H1 (cell line): Measurements from ENCODE around the gene CACNG1. TPM values are rescaled to one million over a fixed set of nuclear protein-coding genes. Genes with fewer than 3 reads are reported as not detected.

Experiments used
- CTCF ChIA-PET: fragments of 300-600 bp; sonication (Branson Sonifier 250); formaldehyde crosslinking; loops from one replicate; lab custom pipeline; 2021; ENCODE audit not compliant: partially characterized antibody; lab: Charles Lee
- POLR2A ChIA-PET: fragments of 300-600 bp; sonication (Branson Sonifier 250); formaldehyde crosslinking; loops from one replicate; lab custom pipeline; 2021; ENCODE audit warnings: inconsistent platforms; ENCODE audit not compliant: partially characterized antibody; lab: Charles Lee
- DNase-seq, 2 experiments: peaks; one replicate each; pipeline versions ENCODE4 v3.0.0 to v3.0.0-alpha.2; 2010 to 2022; ENCODE audit warnings: low spot score in 2 of 2, low read depth in 1 of 2, mixed read lengths in 1 of 2
- FAIRE-seq: peaks from 2 replicates; lab custom pipeline; 2011; peaks lifted over from hg19 to GRCh38; lab: Jason Lieb, UNC
- H2AFZ ChIP-seq: 2 replicates; pipeline ENCODE4 v1.8.1; 2012; ENCODE audit warnings: low read length, inconsistent platforms
- H2AK5ac ChIP-seq: 2 replicates; pipeline ENCODE4 v1.6.1; 2013; ENCODE audit warnings: low read depth, low read length
- H2BK120ac ChIP-seq: replicated peaks from 2 replicates; pipeline ENCODE3; 2013; ENCODE audit warnings: low read depth, low read length, inconsistent platforms
- H2BK12ac ChIP-seq: 2 replicates; pipeline ENCODE4 v1.6.1; 2013; ENCODE audit warnings: low read depth, low read length
- H2BK15ac ChIP-seq: 2 replicates; pipeline ENCODE4 v1.6.1; 2013; ENCODE audit warnings: low read length
- H2BK20ac ChIP-seq: 2 replicates; pipeline ENCODE4 v1.6.1; 2013; ENCODE audit warnings: low read length
- H2BK5ac ChIP-seq: 2 replicates; pipeline ENCODE4 v1.6.1; 2013; ENCODE audit warnings: low read depth, low read length
- H3K14ac ChIP-seq: 2 replicates; pipeline ENCODE4 v1.6.1; 2013; ENCODE audit warnings: inconsistent platforms; ENCODE audit not compliant: insufficient read length
- H3K18ac ChIP-seq: 2 replicates; pipeline ENCODE4 v1.6.1; 2013; ENCODE audit warnings: low read length; ENCODE audit errors: extremely low read depth
- H3K23ac ChIP-seq: 2 replicates; pipeline ENCODE4 v1.6.1; 2013; ENCODE audit warnings: inconsistent platforms; ENCODE audit not compliant: insufficient read length
- H3K23me2 ChIP-seq: 2 replicates; pipeline ENCODE4 v1.6.1; 2013; ENCODE audit warnings: low read depth, low read length
- H3K27ac ChIP-seq: 2 replicates; pipeline ENCODE4 v1.6.1; 2011; ENCODE audit warnings: low read depth, low read length, inconsistent platforms
- H3K27me3 ChIP-seq, 4 experiments: replicated peaks in 1 of 4; 1 replicate in 1 of 4; 2 replicates in 3 of 4; pipeline versions ENCODE4 v1.6.1 to v1.8.1; 2011 to 2013; ENCODE audit warnings: low read length in 3 of 4, mild to moderate bottlenecking in 3 of 4, inconsistent platforms in 2 of 4, mixed read lengths in 2 of 4, moderate library complexity in 1 of 4; ENCODE audit not compliant: control insufficient read depth in 3 of 4, insufficient read depth in 3 of 4; ENCODE audit errors: extremely low read depth in 1 of 4
- H3K36me3 ChIP-seq, 4 experiments: 2 replicates each; pipeline versions ENCODE4 v1.6.1 to v1.8.1; 2011 to 2013; ENCODE audit warnings: mild to moderate bottlenecking in 4 of 4, low read length in 3 of 4, moderate library complexity in 2 of 4, control low read depth in 1 of 4, inconsistent platforms in 1 of 4; ENCODE audit not compliant: insufficient read depth in 4 of 4, control insufficient read depth in 2 of 4
- H3K4ac ChIP-seq: replicated peaks from 2 replicates; pipeline ENCODE3; 2013; ENCODE audit warnings: low read length, low read depth, mixed read lengths, inconsistent platforms; ENCODE audit not compliant: insufficient read length
- H3K4me1 ChIP-seq, 4 experiments: replicated peaks in 1 of 4; 1 replicate in 1 of 4; 2 replicates in 3 of 4; pipeline versions ENCODE4 v1.6.1 to v1.8.1; 2011 to 2013; ENCODE audit warnings: low read length in 3 of 4, inconsistent platforms in 2 of 4, mixed read lengths in 1 of 4; ENCODE audit not compliant: insufficient read depth in 4 of 4, control insufficient read depth in 3 of 4
- H3K4me2 ChIP-seq, 2 experiments: 2 replicates each; pipeline versions ENCODE4 v1.6.1 to v1.8.1; 2011 to 2013; ENCODE audit warnings: low read depth in 2 of 2, low read length in 2 of 2, control low read depth in 1 of 2, inconsistent platforms in 1 of 2, mild to moderate bottlenecking in 1 of 2; ENCODE audit not compliant: insufficient read depth in 1 of 2
- H3K4me3 ChIP-seq, 4 experiments: fragments of 200-600, 300-600 bp in 1 of 4; sonication (generic), shearing (Covaris generic), sonication (Bioruptor Twin) in 1 of 4; 2 replicates each; pipeline versions ENCODE4 v1.5.1 to v1.8.1; 2011 to 2016; ENCODE audit warnings: low read length in 4 of 4, low read depth in 3 of 4, control low read depth in 2 of 4, inconsistent platforms in 2 of 4, mild to moderate bottlenecking in 2 of 4, mixed read lengths in 1 of 4, moderate library complexity in 1 of 4; ENCODE audit not compliant: insufficient read depth in 2 of 4; ENCODE audit errors: extremely low read depth in 1 of 4
- H3K56ac ChIP-seq: replicated peaks from 2 replicates; pipeline ENCODE3; 2013; ENCODE audit warnings: low read depth, mild to moderate bottlenecking, mixed read lengths, low read length, inconsistent platforms; ENCODE audit not compliant: insufficient read length
- H3K79me1 ChIP-seq: 2 replicates; pipeline ENCODE4 v1.6.1; 2013; ENCODE audit warnings: low read depth, low read length, control low read depth
- H3K79me2 ChIP-seq, 2 experiments: 2 replicates each; pipeline versions ENCODE4 v1.6.1 to v1.8.1; 2012 to 2013; ENCODE audit warnings: low read length in 2 of 2, mild to moderate bottlenecking in 2 of 2, inconsistent platforms in 1 of 2; ENCODE audit not compliant: insufficient read depth in 2 of 2, control insufficient read depth in 1 of 2
- H3K9ac ChIP-seq, 4 experiments: replicated peaks in 1 of 4; 1 replicate in 1 of 4; 2 replicates in 3 of 4; pipeline versions ENCODE4 v1.6.1 to v1.8.1; 2011 to 2013; ENCODE audit warnings: low read depth in 3 of 4, low read length in 3 of 4, control low read depth in 2 of 4, mild to moderate bottlenecking in 2 of 4, moderate library complexity in 2 of 4, inconsistent platforms in 1 of 4; ENCODE audit errors: extremely low read depth in 1 of 4
- H3K9me3 ChIP-seq, 2 experiments: 2 replicates each; pipeline versions ENCODE4 v1.6.1 to v1.8.1; 2012 to 2013; ENCODE audit warnings: mild to moderate bottlenecking in 2 of 2, moderate library complexity in 2 of 2, control low read depth in 1 of 2, inconsistent platforms in 1 of 2, low read depth in 1 of 2, low read length in 1 of 2, mixed read lengths in 1 of 2; ENCODE audit not compliant: insufficient read depth in 2 of 2
- H4K20me1 ChIP-seq, 2 experiments: replicated peaks in 1 of 2; 2 replicates each; pipeline versions ENCODE3 to v1.8.1; 2011 to 2013; ENCODE audit warnings: inconsistent platforms in 2 of 2, low read length in 2 of 2, mild to moderate bottlenecking in 1 of 2; ENCODE audit not compliant: insufficient read depth in 2 of 2, control insufficient read depth in 1 of 2
- H4K5ac ChIP-seq: 2 replicates; pipeline ENCODE4 v1.6.1; 2013; ENCODE audit warnings: low read length, low read depth, mixed read lengths, inconsistent platforms; ENCODE audit not compliant: insufficient read length
- H4K8ac ChIP-seq: 2 replicates; pipeline ENCODE4 v1.8.0; 2013; ENCODE audit warnings: mild to moderate bottlenecking, moderate library complexity, low read length, inconsistent platforms; ENCODE audit not compliant: insufficient read depth; ENCODE audit errors: extremely low read depth
- H4K91ac ChIP-seq: replicated peaks from 2 replicates; pipeline ENCODE3; 2013; ENCODE audit warnings: low read length, mixed read lengths, inconsistent platforms; ENCODE audit not compliant: insufficient read length
- ASH2L ChIP-seq: fragments of 200-600, 300-600 bp; sonication (generic); IDR thresholded peaks from one replicate; pipeline ENCODE4 v1.7.1; 2017; ENCODE audit warnings: low read length
- CEBPB ChIP-seq: IDR thresholded peaks from 2 replicates; pipeline ENCODE4 v1.6.1; 2012; ENCODE audit warnings: low read depth, low read length
- CHD1 ChIP-seq: IDR thresholded peaks from 2 replicates; pipeline ENCODE4 v1.6.1; 2012; ENCODE audit warnings: low read depth, low read length, improper control_type of control experiment
- CHD2 ChIP-seq: IDR thresholded peaks from 2 replicates; pipeline ENCODE4 v1.6.1; 2012; ENCODE audit warnings: low read length, improper control_type of control experiment
- JUN ChIP-seq: IDR thresholded peaks from 2 replicates; pipeline ENCODE4 v1.6.1; 2011; ENCODE audit warnings: low read depth, mild to moderate bottlenecking, improper control_type of control experiment, low read length
- JUND ChIP-seq: IDR thresholded peaks from 2 replicates; pipeline ENCODE4 v1.6.1; 2011; ENCODE audit warnings: mild to moderate bottlenecking, improper control_type of control experiment, low read length
- KDM5A ChIP-seq: fragments of 200-600 bp; IDR thresholded peaks from 2 replicates; pipeline ENCODE4 v1.7.1; 2012; ENCODE audit warnings: mild to moderate bottlenecking, low read length, inconsistent platforms, mixed read lengths
- TCF12 ChIP-seq: IDR thresholded peaks from 2 replicates; pipeline ENCODE4 v1.6.1; 2011; ENCODE audit warnings: low read depth, mild to moderate bottlenecking, low read length
- polyA plus RNA-seq, 7 experiments: library from polyadenylated mRNA; depleted of rRNA in 3 of 7; stranded (reverse) in 5 of 7; unstranded in 2 of 7; fragments of >200 nt in 5 of 7; fragments of 200-250 nt in 2 of 7; gene quantifications; 1 replicate in 5 of 7; 2 replicates in 1 of 7; 4 replicates in 1 of 7; pipeline versions ENCODE4 v1.2.1 to v1.2.3, GENCODE V29; 2011 to 2013; ENCODE audit warnings: missing spikeins in 2 of 7, mixed read lengths in 2 of 7
- total RNA-seq: library from RNA; stranded (reverse); fragmentation: NEBNext Ultra II Directional; extraction: Animal tissue kit (Norgen Biotek cat#: 25700); gene quantifications from 2 replicates; pipeline ENCODE4 v1.2.1, GENCODE V29; 2021
- TF ChIP-seq, protein P1 (sequence below): IDR thresholded peaks from 2 replicates; pipeline ENCODE4 v1.6.1; 2011; ENCODE audit warnings: low read length, improper control_type of control experiment

The CACNG1 gene
- total and polyA plus RNA-seq, 2 of the 8 experiments (the other 6 are each of a cell fraction or from before 2014, with no cell fraction given) = not detected

DNA sequence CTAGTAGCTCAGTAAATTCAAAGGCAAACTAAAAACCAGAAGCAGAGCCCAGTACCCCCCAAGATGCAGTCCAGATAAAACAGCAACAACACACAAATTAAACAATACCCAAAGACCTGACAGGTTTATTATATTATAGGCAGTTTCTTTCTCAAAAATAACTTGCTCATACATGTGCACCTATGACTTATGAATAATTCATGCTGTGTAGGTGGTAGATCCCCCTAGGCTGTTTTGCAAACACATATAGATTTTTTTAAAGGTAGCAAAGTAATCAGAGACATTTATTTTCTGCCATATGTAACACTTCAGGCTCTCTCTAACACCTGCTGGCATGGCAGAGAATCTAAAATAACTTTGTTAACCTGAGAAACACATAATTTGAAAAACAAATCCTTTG is 27.2 kb downstream of the CACNG1 start:
- H2BK15ac ChIP-seq = no peak overlapping the region
- no peaks in the 10 kb centered on the region for H3K79me1 ChIP-seq
- H3K23ac ChIP-seq = no peak overlapping the region
- H2BK5ac ChIP-seq = no peak overlapping the region
- no peak overlapping the region for H2BK12ac ChIP-seq
- H3K36me3 ChIP-seq = no peaks in the 10 kb centered on the region
- H3K9me3 ChIP-seq = no peaks in the 10 kb centered on the region
- no peak overlapping the region for H3K4ac ChIP-seq
- H3K4me2 ChIP-seq = no peak overlapping the region
- H3K4me3 ChIP-seq = no peak overlapping the region
- FAIRE-seq (no peak), DNase-seq (no peak)
- H4K91ac ChIP-seq = no peak overlapping the region
- no peak overlapping the region for H3K27ac ChIP-seq
- TF ChIP-seq ASH2L (no peak), JUND (no peak), TCF12 (no peak), CHD2 (no peak), JUN (no peak), KDM5A (no peak), CEBPB (no peak), CHD1 (no peak)
- TF ChIP-seq, protein P1, sequence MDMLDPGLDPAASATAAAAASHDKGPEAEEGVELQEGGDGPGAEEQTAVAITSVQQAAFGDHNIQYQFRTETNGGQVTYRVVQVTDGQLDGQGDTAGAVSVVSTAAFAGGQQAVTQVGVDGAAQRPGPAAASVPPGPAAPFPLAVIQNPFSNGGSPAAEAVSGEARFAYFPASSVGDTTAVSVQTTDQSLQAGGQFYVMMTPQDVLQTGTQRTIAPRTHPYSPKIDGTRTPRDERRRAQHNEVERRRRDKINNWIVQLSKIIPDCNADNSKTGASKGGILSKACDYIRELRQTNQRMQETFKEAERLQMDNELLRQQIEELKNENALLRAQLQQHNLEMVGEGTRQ = no peak
- no peaks in the 10 kb centered on the region for H3K27me3 ChIP-seq
- H3K79me2 ChIP-seq = no peaks in the 10 kb centered on the region
- no peak overlapping the region for H4K5ac ChIP-seq
- no peak overlapping the region for H2AK5ac ChIP-seq
- no peak overlapping the region for H2BK120ac ChIP-seq
- H4K8ac ChIP-seq = no peak overlapping the region
- no peaks in the 10 kb centered on the region; a peak in 1 of 7 replicates for H3K4me1 ChIP-seq
- no peaks in the 10 kb centered on the region for H3K23me2 ChIP-seq
- no peaks in the 10 kb centered on the region for H4K20me1 ChIP-seq
- H2AFZ ChIP-seq = no peak overlapping the region
- H3K14ac ChIP-seq = no peak overlapping the region
- ChIA-PET POLR2A (no interaction called here), CTCF (interaction anchor here (0.8 to 0.9 kb wide), 2 partner anchors 10 to 70 kb away, joined by 3 to 5 read pairs; no protein-coding TSS in a partner anchor)
- no peak overlapping the region for H3K9ac ChIP-seq
- H2BK20ac ChIP-seq = no peak overlapping the region
- no peak overlapping the region for H3K18ac ChIP-seq
- H3K56ac ChIP-seq = no peak overlapping the region
